Renal pelvis (tissue), 4 donors: Measurements from ENCODE around the gene ZNF787. TPM values are rescaled to one million over a fixed set of nuclear protein-coding genes. Genes with fewer than 3 reads are reported as not detected.

Source experiments
- DNase-seq: peaks from one replicate; pipeline ENCODE4 v3.0.0-alpha.2; 2013
- polyA plus RNA-seq, 3 donors: library from polyadenylated mRNA; unstranded; fragments of 120-200 nt; gene quantifications; one replicate each; pipeline ENCODE4 v1.2.1, GENCODE V29; 2013; ENCODE audit not compliant: insufficient read length in 3 of 3

Gene ZNF787
- polyA plus RNA-seq, 3 donors: 18.1 to 26.2 (median 22.7) TPM

- no peak for DNase-seq
These were observed 27.0 kb upstream of the ZNF787 start for GRCh38 chr19:56148096-56148495.

DNA sequence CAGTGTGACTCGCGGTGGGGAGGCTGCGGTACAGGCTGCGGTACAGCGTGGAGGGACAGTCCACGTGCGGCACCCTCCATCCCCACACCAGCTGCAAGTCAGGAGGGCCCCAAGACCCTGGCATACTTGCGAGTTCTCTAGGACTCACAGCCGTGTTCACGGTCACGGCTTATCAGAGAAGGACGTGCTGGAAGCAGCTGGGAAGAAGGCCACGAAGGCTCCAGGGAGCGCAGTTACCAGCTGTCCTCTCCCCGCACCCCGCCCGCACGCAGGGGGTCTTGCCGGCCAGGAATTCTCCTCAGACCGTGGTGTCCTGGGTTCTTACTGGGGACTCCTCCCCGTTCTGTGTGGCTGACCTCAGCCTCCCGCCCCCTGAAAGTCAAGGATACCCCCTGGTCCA, 26.2 kb upstream of the ZNF787 start:
- no peak for DNase-seq

- no peak for DNase-seq
These were observed 25.8 kb upstream of the ZNF787 start for GRCh38 chr19:56146904-56147303.

DNA sequence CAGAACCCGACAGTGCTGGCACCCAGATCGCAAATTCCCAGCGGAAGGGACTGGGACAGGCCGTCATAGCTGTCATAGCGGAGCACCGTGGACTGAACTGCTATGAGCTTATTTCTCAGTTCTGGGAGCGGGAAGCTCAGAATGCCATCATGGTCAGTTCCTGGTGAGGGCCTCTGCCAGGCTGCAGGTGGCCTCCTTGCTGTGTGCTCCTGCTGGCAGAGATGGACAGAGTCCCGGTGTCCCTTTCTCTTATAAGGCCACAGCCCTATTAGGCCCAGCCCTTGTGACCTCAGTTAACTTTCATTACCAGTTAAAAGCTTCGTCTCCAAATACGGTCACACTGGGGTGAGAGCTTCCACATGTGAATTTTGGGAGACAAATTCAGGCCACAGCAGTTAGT, 24.6 kb upstream of the ZNF787 start:
- no peak for DNase-seq

GRCh38 chr19:56144831-56145230, 23.7 kb upstream of the ZNF787 start:
- no peak for DNase-seq

DNA sequence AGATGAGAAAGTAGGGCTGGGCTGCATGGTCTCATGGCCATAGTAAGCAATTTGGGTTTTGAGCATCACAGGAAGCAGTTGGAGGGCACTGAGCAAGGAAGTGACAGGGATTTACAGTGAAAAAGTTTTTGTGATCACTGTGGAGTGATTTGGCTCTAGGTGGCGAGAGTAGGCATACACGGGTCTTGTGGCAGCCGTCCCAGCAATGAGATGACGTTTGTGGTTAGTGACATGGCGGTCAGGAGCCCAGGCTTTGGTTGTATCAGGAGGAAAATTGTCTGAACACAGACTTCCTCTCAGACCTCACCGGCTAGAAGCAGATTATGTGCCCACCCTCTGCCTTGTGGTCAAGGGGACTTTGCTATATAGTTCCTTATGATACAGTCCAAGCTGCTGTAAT, 23.3 kb upstream of the ZNF787 start:
- DNase-seq: no peak

DNA sequence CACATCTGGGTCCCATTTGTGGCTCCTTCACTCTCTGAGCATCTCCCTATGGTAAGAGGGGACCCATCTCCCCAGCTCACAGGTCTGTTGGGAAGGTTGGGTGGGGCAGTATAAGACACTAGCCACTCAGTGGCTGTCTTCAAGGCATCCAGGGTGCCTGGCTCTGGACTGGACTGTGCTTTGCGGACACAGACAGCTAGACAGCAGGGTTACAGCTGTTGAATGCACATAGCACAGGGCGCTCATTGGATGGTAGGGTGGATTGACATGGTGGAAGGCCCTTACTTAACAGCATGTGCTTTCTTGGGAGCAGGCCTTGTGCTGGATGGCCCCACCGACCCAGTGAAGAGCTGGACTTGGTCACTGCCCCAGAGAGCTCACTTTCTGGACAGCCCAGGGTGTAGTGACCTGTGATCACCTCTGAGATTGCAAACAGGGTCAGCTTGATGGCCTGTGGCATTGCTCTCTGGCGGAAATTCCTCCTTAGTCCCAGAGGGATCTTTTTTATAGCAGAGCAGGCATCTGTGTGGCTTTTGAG, 21.9 kb upstream of the ZNF787 start:
- DNase-seq: no peak

GRCh38 chr19:56142087-56142787, 21.1 kb upstream of the ZNF787 start:
- DNase-seq: no peak

DNA sequence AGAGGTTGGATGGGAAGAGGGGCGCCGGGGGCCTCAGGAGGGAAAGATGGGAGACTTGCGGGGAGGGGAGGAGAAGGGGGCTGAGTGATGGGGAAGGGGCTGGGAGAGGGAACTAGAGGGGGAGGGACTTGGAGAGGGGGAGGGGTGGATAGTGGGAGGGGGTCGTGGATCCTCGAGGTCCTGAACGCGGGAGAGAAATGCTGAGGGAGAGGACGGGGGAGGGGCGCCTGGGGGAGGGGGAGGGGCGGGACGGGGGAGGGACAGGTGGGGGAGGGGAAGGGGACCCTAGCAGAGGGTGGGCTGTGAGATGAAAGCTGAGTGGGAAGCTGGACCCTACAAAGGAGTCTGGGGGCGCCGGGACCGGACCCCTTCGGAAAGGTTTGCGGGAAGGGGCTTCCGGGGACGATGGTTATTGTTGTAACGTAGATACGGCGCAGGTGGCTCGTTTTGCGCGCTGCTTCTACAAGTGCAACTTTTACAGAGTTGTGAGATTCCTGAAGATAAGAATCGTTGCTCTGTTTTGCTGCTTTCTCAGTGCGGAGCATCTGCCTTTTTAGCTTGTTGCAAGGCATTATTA, 20.4 kb upstream of the ZNF787 start:
- DNase-seq: no peak

- DNase-seq: peak; percentile 99
These were observed 19.7 kb upstream of the ZNF787 start, which contains the start of gene ZNF444 for GRCh38 chr19:56140583-56141416. Gene ZNF444 (plus strand): TSS chr19:56141287. CDS start chr19:56146912, 5,625 bp downstream.

GRCh38 chr19:56139847-56140582, 18.9 kb upstream of the ZNF787 start:
- no peak for DNase-seq

- no peak for DNase-seq
These were observed 17.0 kb upstream of the ZNF787 start for GRCh38 chr19:56138069-56138468.

DNA sequence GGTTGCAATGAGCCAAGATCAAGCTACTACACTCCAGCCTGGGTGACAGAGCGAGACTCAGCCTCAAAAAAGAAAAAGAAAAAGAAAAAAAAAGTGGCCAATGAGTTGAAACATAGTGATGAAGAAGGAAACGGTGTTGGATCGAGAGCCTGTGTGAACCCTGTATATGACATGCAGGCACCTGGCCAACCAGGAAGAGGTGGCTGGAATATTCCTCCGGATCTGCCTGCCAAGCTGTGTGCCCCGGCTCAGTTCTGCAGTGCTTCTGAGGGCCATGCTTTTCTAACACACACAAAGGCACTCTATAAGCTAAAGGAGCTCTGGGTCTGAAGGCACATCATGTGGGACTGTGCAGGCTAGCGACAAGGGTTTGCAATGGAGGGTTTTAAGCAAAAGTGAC, 16.3 kb upstream of the ZNF787 start:
- DNase-seq: no peak

- DNase-seq: no peak
These were observed 15.3 kb upstream of the ZNF787 start for GRCh38 chr19:56136362-56136761.

GRCh38 chr19:56134654-56134921, 13.5 kb upstream of the ZNF787 start:
- no peak for DNase-seq

DNA sequence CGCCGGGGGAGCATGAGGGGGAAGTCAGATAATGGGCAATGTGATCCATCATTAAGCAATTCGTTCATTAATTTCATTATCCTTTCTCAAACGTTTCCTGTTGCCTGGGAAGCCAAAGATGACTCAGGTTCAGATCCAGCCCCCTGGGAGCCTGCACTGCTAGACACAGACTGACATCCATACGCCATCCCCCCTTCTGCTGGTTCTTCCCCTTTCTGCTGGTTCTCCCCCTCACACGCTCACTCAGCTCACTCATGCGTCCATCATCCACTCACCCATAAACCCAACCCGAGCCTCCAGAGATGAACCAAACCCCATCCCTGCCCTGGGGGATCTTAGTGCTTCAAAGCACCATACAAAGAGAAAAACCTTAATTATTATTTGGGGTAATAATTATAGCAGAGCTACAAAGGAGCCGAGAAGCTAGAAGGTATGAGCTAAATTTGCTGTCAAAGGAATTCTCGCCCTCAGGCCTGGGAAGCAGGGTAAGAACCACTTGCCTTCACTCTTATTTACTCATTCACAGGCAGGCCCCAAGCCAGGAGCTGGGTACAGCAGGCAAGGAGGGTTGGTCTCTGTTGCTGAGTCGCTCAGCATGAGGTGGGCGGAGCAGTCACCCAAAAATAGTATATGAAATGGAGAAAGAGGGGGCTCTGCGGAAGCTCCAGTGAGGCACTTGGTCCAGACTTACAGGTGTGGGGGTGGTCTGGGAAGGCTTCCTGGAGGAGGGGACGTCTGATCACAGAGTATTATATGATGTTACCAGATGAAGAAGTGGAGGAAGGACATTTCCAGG, 13.0 kb upstream of the ZNF787 start:
- no peak for DNase-seq

DNA sequence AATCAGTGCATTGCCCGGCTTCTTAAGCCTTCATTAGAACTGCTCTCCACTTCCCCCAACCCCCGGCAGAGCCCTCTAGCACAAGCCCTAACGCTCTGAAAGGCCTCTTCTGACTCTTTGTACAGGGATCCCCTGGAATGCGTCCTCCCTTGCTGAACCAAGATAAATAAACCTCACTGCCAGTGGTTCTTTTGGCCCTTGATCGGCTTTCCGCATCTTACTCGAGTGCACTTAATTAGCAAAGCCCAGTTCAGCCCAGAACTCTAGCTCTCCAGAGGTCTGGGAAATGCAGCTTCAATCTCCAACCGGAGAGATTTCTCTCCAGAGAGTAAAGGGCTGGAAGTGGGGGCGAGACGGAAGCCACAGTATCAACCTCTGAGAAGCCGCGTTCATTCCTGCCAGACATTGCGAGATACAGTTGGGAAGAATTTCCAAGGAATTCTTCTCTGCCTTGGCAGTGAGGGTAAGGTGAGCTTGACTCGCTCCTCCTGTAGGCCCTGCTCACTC, 11.3 kb upstream of the ZNF787 start:
- peak; percentile 77 for DNase-seq

GRCh38 chr19:56131651-56132050, 10.6 kb upstream of the ZNF787 start:
- no peak for DNase-seq

- no peak for DNase-seq
These were observed 8.9 kb upstream of the ZNF787 start for GRCh38 chr19:56130006-56130405.

- DNase-seq: no peak
These were observed 6.1 kb upstream of the ZNF787 start for GRCh38 chr19:56126983-56127780.
